HEK293 (cell line): Measurements from ENCODE around the gene C2.
"Not testable (repeated sequence)": the region's sequence is repeated elsewhere in the genome, so short reads cannot be mapped to it uniquely, and the experiment has no call there.

Experiments
- CTCF ChIP-seq: fragments of 450-650 bp; formaldehyde crosslinking; IDR thresholded peaks from 2 replicates; pipeline ENCODE4 v1.5.1; 2016; ENCODE audit warnings: missing biosample characterization, missing genetic modification characterization
- REST ChIP-seq: fragments of 450-650 bp; formaldehyde crosslinking; IDR thresholded peaks from 2 replicates; pipeline ENCODE4 v1.5.1; 2016; ENCODE audit warnings: missing biosample characterization, missing genetic modification characterization
- ZBTB8A ChIP-seq: fragments of 450-650 bp; formaldehyde crosslinking; IDR thresholded peaks from 2 replicates; pipeline ENCODE4 v1.5.1; 2016; ENCODE audit warnings: missing biosample characterization, missing genetic modification characterization
- ZNF138 ChIP-seq: fragments of 450-650 bp; formaldehyde crosslinking; IDR thresholded peaks from 2 replicates; pipeline ENCODE4 v1.5.1; 2016; ENCODE audit warnings: missing biosample characterization, missing genetic modification characterization, borderline replicate concordance
- ZNF341 ChIP-seq: fragments of 450-650 bp; formaldehyde crosslinking; IDR thresholded peaks from 2 replicates; pipeline ENCODE4; 2016; ENCODE audit warnings: low read depth, missing biosample characterization, missing genetic modification characterization
- ZNF548 ChIP-seq: fragments of 450-650 bp; formaldehyde crosslinking; IDR thresholded peaks from 2 replicates; pipeline ENCODE4 v1.5.1; 2016; ENCODE audit warnings: missing biosample characterization, missing genetic modification characterization
- ZNF558 ChIP-seq: fragments of 450-650 bp; formaldehyde crosslinking; IDR thresholded peaks from 2 replicates; pipeline ENCODE4 v1.5.1; 2016; ENCODE audit warnings: missing biosample characterization, missing genetic modification characterization
- TF ChIP-seq, protein P1 (sequence below): fragments of 450-650 bp; formaldehyde crosslinking; IDR thresholded peaks from 2 replicates; pipeline ENCODE4 v1.5.1; 2016; ENCODE audit warnings: missing biosample characterization, missing genetic modification characterization, low read depth
- TF ChIP-seq, protein P2 (sequence below): fragments of 450-650 bp; formaldehyde crosslinking; IDR thresholded peaks from 2 replicates; pipeline ENCODE4 v1.5.1; 2016; ENCODE audit warnings: missing biosample characterization, missing genetic modification characterization, low read depth
- TF ChIP-seq, protein P3 (sequence below): fragments of 450-650 bp; formaldehyde crosslinking; IDR thresholded peaks from 2 replicates; pipeline ENCODE4 v1.5.1; 2016; ENCODE audit warnings: missing biosample characterization, missing genetic modification characterization

- TF ChIP-seq, protein P1, sequence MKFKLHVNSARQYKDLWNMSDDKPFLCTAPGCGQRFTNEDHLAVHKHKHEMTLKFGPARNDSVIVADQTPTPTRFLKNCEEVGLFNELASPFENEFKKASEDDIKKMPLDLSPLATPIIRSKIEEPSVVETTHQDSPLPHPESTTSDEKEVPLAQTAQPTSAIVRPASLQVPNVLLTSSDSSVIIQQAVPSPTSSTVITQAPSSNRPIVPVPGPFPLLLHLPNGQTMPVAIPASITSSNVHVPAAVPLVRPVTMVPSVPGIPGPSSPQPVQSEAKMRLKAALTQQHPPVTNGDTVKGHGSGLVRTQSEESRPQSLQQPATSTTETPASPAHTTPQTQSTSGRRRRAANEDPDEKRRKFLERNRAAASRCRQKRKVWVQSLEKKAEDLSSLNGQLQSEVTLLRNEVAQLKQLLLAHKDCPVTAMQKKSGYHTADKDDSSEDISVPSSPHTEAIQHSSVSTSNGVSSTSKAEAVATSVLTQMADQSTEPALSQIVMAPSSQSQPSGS (tag by site-specific recombination): not testable (repeated sequence)
- TF ChIP-seq CTCF (tag by site-specific recombination); ZBTB8A; ZNF341 (tag by site-specific recombination); ZNF558; REST (tag by site-specific recombination); ZNF138; ZNF548 (tag by site-specific recombination): not testable (repeated sequence)
- TF ChIP-seq, protein P2, sequence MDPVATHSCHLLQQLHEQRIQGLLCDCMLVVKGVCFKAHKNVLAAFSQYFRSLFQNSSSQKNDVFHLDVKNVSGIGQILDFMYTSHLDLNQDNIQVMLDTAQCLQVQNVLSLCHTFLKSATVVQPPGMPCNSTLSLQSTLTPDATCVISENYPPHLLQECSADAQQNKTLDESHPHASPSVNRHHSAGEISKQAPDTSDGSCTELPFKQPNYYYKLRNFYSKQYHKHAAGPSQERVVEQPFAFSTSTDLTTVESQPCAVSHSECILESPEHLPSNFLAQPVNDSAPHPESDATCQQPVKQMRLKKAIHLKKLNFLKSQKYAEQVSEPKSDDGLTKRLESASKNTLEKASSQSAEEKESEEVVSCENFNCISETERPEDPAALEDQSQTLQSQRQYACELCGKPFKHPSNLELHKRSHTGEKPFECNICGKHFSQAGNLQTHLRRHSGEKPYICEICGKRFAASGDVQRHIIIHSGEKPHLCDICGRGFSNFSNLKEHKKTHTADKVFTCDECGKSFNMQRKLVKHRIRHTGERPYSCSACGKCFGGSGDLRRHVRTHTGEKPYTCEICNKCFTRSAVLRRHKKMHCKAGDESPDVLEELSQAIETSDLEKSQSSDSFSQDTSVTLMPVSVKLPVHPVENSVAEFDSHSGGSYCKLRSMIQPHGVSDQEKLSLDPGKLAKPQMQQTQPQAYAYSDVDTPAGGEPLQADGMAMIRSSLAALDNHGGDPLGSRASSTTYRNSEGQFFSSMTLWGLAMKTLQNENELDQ: not testable (repeated sequence)
- TF ChIP-seq, protein P3, sequence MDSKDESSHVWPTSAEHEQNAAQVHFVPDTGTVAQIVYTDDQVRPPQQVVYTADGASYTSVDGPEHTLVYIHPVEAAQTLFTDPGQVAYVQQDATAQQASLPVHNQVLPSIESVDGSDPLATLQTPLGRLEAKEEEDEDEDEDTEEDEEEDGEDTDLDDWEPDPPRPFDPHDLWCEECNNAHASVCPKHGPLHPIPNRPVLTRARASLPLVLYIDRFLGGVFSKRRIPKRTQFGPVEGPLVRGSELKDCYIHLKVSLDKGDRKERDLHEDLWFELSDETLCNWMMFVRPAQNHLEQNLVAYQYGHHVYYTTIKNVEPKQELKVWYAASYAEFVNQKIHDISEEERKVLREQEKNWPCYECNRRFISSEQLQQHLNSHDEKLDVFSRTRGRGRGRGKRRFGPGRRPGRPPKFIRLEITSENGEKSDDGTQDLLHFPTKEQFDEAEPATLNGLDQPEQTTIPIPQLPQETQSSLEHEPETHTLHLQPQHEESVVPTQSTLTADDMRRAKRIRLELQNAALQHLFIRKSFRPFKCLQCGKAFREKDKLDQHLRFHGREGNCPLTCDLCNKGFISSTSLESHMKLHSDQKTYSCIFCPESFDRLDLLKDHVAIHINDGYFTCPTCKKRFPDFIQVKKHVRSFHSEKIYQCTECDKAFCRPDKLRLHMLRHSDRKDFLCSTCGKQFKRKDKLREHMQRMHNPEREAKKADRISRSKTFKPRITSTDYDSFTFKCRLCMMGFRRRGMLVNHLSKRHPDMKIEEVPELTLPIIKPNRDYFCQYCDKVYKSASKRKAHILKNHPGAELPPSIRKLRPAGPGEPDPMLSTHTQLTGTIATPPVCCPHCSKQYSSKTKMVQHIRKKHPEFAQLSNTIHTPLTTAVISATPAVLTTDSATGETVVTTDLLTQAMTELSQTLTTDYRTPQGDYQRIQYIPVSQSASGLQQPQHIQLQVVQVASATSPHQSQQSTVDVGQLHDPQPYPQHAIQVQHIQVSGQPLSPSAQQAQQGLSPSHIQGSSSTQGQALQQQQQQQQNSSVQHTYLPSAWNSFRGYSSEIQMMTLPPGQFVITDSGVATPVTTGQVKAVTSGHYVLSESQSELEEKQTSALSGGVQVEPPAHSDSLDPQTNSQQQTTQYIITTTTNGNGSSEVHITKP (tag by site-specific recombination): not testable (repeated sequence)
Measured at GRCh38 chr6:31932137-31932536, 4.6 kb downstream of the C2 start.
